NCI-H128 (cell line): Measurements from ENCODE around the gene KLHL42.

ENCODE experiments used
- DNase-seq: peaks from one replicate; lab custom pipeline; 2025; ENCODE audit not compliant: unreplicated experiment; lab: John Stamatoyannopoulos, UW

The KLHL42 gene

GRCh38 chr12:27852117-27852516 lies 72.1 kb downstream of the KLHL42 start:
- no peak for DNase-seq
